Muscle layer of duodenum (tissue), 2 donors: ENCODE results near the gene SSH3.

ENCODE experiments used
- H3K27ac ChIP-seq: one replicate; pipeline ENCODE4 v1.7.0; 2013; ENCODE audit warnings: mild to moderate bottlenecking, low read length
- H3K27me3 ChIP-seq: one replicate; pipeline ENCODE4 v1.7.0; 2013; ENCODE audit warnings: low read depth, mild to moderate bottlenecking, control low read depth, low read length
- H3K36me3 ChIP-seq, 2 donors: one replicate each; pipeline ENCODE4 v1.7.0; 2013; ENCODE audit warnings: low read length in 2 of 2, control low read depth in 1 of 2, mild to moderate bottlenecking in 1 of 2; ENCODE audit not compliant: insufficient read depth in 2 of 2, control insufficient read depth in 1 of 2
- H3K4me1 ChIP-seq, 2 donors: one replicate each; pipeline ENCODE4 v1.7.0; 2013; ENCODE audit warnings: low read length in 2 of 2, mild to moderate bottlenecking in 2 of 2, control low read depth in 1 of 2, moderate library complexity in 1 of 2; ENCODE audit not compliant: insufficient read depth in 2 of 2, control insufficient read depth in 1 of 2
- H3K4me3 ChIP-seq, 2 donors: one replicate each; pipeline ENCODE4 v1.7.0; 2013; ENCODE audit warnings: low read length in 2 of 2, low read depth in 1 of 2, mild to moderate bottlenecking in 1 of 2
- H3K9me3 ChIP-seq, 2 donors: one replicate each; pipeline ENCODE4 v1.7.0; 2013; ENCODE audit warnings: low read length in 2 of 2, control low read depth in 1 of 2, mild to moderate bottlenecking in 1 of 2; ENCODE audit not compliant: control insufficient read depth in 1 of 2
- donor health status: healthy.

Gene SSH3

GRCh38 chr11:67283481-67283963 is 19.8 kb upstream of the SSH3 start:
- Histone ChIP-seq H3K4me3 (peak overlapping the region in 1 of 2 donors; percentile 14), H3K4me1 (peaks cover 11 to 28% of the 10 kb centered on the region in 2 donors), H3K36me3 (peaks cover 44 to 75% of the 10 kb centered on the region in 2 donors), H3K27ac (peak overlapping the region; percentile 45), H3K27me3 (no peaks in the 10 kb centered on the region), H3K9me3 (no peaks in the 10 kb centered on the region)

- H3K9me3 ChIP-seq, result no peaks in the 10 kb centered on the region
- H3K27ac ChIP-seq, result no peak overlapping the region
- H3K27me3 ChIP-seq, result no peaks in the 10 kb centered on the region
- H3K4me1 ChIP-seq, result peaks cover 11 to 31% of the 10 kb centered on the region in 2 donors
- H3K36me3 ChIP-seq, result peaks cover 35 to 66% of the 10 kb centered on the region in 2 donors
- H3K4me3 ChIP-seq, result peak overlapping the region in 1 of 2 donors; percentile 29
These were observed 18.4 kb upstream of the SSH3 start for GRCh38 chr11:67284811-67285540.

- peak overlapping the region in 1 of 2 donors; percentile 29 for H3K4me3 ChIP-seq
- H3K9me3 ChIP-seq, result no peaks in the 10 kb centered on the region
- peaks cover 27 to 58% of the 10 kb centered on the region in 2 donors for H3K36me3 ChIP-seq
- H3K4me1 ChIP-seq, result peaks cover 16 to 40% of the 10 kb centered on the region in 2 donors
- H3K27ac ChIP-seq, result peak overlapping the region; percentile 99
- no peaks in the 10 kb centered on the region for H3K27me3 ChIP-seq
These were observed 17.5 kb upstream of the SSH3 start for GRCh38 chr11:67285541-67286498.

- Histone ChIP-seq H3K27me3 (no peaks in the 10 kb centered on the region), H3K4me1 (peaks cover 16 to 48% of the 10 kb centered on the region in 2 donors), H3K27ac (peak overlapping the region; percentile 99), H3K36me3 (peaks cover 23 to 54% of the 10 kb centered on the region in 2 donors), H3K4me3 (peak overlapping the region in 1 of 2 donors; percentile 31), H3K9me3 (no peaks in the 10 kb centered on the region)
These were observed 16.6 kb upstream of the SSH3 start for GRCh38 chr11:67286621-67287333.

- Histone ChIP-seq H3K4me1 (peaks cover 16 to 51% of the 10 kb centered on the region in 2 donors), H3K27ac (peak overlapping the region; percentile 99), H3K27me3 (no peaks in the 10 kb centered on the region), H3K9me3 (no peaks in the 10 kb centered on the region), H3K36me3 (peaks cover 21 to 53% of the 10 kb centered on the region in 2 donors), H3K4me3 (peak overlapping the region; percentile 64 to 93)
These were observed 15.8 kb upstream of the SSH3 start for GRCh38 chr11:67287355-67288197.

GRCh38 chr11:67288198-67288451 is 15.2 kb upstream of the SSH3 start:
- Histone ChIP-seq H3K27ac (peak overlapping the region; percentile 99), H3K4me3 (peak overlapping the region; percentile 64 to 93), H3K27me3 (no peaks in the 10 kb centered on the region), H3K36me3 (peaks cover 20 to 51% of the 10 kb centered on the region in 2 donors), H3K9me3 (no peaks in the 10 kb centered on the region), H3K4me1 (peaks cover 16 to 50% of the 10 kb centered on the region in 2 donors)

GRCh38 chr11:67288452-67289225 is 14.7 kb upstream of the SSH3 start:
- Histone ChIP-seq H3K27me3 (no peaks in the 10 kb centered on the region), H3K4me1 (peaks cover 16 to 51% of the 10 kb centered on the region in 2 donors), H3K9me3 (no peaks in the 10 kb centered on the region), H3K27ac (peak overlapping the region; percentile 99), H3K4me3 (peak overlapping the region; percentile 64 to 93), H3K36me3 (peaks cover 16 to 46% of the 10 kb centered on the region in 2 donors)

- peak within 1 kb of the TSS; percentile 99 for H3K27ac ChIP-seq
- H3K4me3 ChIP-seq, result peak within 1 kb of the TSS; percentile 64 to 93
- peaks cover 11 to 40% of the 10 kb centered on the region in 2 donors for H3K36me3 ChIP-seq
- no peaks in the 10 kb centered on the region for H3K27me3 ChIP-seq
- peaks cover 16 to 51% of the 10 kb centered on the region in 2 donors for H3K4me1 ChIP-seq
- no peaks in the 10 kb centered on the region for H3K9me3 ChIP-seq
These were observed 14.1 kb upstream of the SSH3 start, which contains the start of gene ANKRD13D for GRCh38 chr11:67289226-67289650. Gene ANKRD13D (plus strand): TSS chr11:67289303. CDS start chr11:67289461, 158 bp downstream.

GRCh38 chr11:67289651-67290479 is 13.5 kb upstream of the SSH3 start:
- H3K36me3 ChIP-seq, result peaks cover 11 to 39% of the 10 kb centered on the region in 2 donors

More at GRCh38 chr11:67289651-67290479, 13.5 kb upstream of the SSH3 start:
- H3K4me1 ChIP-seq, result peaks cover 16 to 48% of the 10 kb centered on the region in 2 donors
- H3K9me3 ChIP-seq, result no peaks in the 10 kb centered on the region
- H3K27ac ChIP-seq, result no peak overlapping the region
- no peaks in the 10 kb centered on the region for H3K27me3 ChIP-seq
- peak overlapping the region; percentile 61 to 74 for H3K4me3 ChIP-seq
